HL-60 (cell line): Measurements from ENCODE around the gene TMEM242.

ENCODE experiments used
- DNase-seq, 2 experiments: peaks; one replicate each; pipeline ENCODE4 v3.0.0-alpha.2; 2010 to 2020; ENCODE audit warnings: low read depth in 1 of 2, low spot score in 1 of 2
- H3K27ac ChIP-seq: fragments of 250-450 bp; sonication (Bioruptor Pico); replicated peaks from 2 replicates; pipeline ENCODE4 v1.5.1; 2020; ENCODE audit warnings: mild to moderate bottlenecking, moderate library complexity
- H3K27me3 ChIP-seq: fragments of 250-450 bp; sonication (Bioruptor Pico); 2 replicates; pipeline ENCODE4 v1.5.1; 2021; ENCODE audit warnings: mild to moderate bottlenecking, moderate library complexity; ENCODE audit not compliant: insufficient read depth, poor library complexity, severe bottlenecking
- H3K4me3 ChIP-seq: replicated peaks from 2 replicates; pipeline ENCODE4 v1.5.1; 2011; ENCODE audit warnings: mild to moderate bottlenecking, control low read depth, low read length; ENCODE audit not compliant: insufficient read depth
- CTCF ChIP-seq: IDR thresholded peaks from one replicate; pipeline ENCODE4 v1.5.1; 2011; ENCODE audit warnings: low read length, control low read depth, inconsistent platforms; ENCODE audit not compliant: insufficient read depth
- GABPA ChIP-seq: IDR thresholded peaks from 2 replicates; pipeline ENCODE4 v1.6.1; 2012; ENCODE audit warnings: low read depth
- POLR2AphosphoS5 ChIP-seq: IDR thresholded peaks from 2 replicates; pipeline ENCODE4 v1.6.1; 2012; ENCODE audit warnings: low read depth
- REST ChIP-seq: IDR thresholded peaks from 2 replicates; pipeline ENCODE4 v1.6.1; 2012; ENCODE audit warnings: low read depth; ENCODE audit not compliant: insufficient replicate concordance
- SPI1 ChIP-seq: IDR thresholded peaks from 2 replicates; pipeline ENCODE4 v1.6.1; 2012; ENCODE audit warnings: low read depth, mild to moderate bottlenecking, borderline replicate concordance

TMEM242 gene

DNA sequence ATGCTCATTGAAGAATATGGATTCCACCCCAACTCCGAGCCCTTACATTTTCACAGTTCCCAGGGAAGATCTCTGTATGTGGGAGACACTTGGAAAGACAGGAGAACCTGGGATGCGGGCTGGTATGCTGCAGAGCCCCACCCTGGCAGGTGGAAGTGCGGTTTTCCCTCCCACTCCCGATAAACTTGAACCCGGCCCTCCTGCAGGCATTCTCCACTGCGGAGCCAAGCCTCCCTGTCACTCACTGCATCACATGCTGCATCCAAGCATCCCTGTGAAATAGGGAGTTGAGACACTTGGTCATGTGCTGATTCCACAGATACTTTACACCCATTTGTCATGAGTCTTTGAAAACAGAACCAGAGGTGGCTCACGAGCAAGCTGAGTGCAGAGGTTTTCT is 35.4 kb downstream of the TMEM242 start:
- no peak for DNase-seq
- no peak overlapping the region for H3K27ac ChIP-seq
- TF ChIP-seq GABPA (no peak), CTCF (no peak), SPI1 (no peak), POLR2AphosphoS5 (no peak), REST (no peak)
- no peaks in the 10 kb centered on the region for H3K27me3 ChIP-seq
- no peak overlapping the region for H3K4me3 ChIP-seq

DNA sequence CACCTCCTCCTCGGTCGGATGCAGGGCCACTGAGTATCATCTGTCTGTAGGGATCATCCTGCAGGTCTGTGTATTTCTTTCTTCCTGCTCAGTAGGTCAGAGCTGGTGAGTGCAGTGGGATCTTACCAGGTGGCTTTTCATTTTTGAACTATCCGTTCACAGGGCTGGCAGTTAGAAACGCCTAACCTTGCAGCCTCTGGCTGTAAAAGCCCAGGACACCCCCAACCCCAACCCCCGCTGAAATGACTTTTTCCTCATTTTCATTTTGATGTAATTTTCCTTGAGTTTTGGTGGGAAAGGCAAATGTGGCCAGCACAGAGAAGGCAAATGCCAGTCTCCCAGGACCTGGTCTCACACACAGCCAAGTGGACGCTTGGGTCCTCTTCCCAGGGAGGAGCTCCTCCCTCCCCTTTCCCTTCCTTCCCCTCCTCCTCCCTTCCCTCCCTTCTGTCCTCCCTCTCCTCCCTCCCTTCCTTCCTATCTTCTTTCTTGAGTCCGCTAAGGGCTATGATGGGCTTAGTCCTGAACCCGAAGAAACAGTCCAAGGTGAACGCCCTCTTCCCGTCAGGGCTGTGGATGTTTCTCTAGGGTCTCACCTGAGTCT is 36.0 kb downstream of the TMEM242 start:
- H3K4me3 ChIP-seq: no peak overlapping the region

More for the DNA sequence above, 36.0 kb downstream of the TMEM242 start:
- TF ChIP-seq REST (no peak), CTCF (no peak), POLR2AphosphoS5 (no peak), SPI1 (no peak), GABPA (no peak)
- Histone ChIP-seq H3K27ac (no peak overlapping the region), H3K27me3 (no peaks in the 10 kb centered on the region)
- DNase-seq: no peak
